LNCaP clone FGC (cell line): ENCODE data around the gene SERPINA12.
A peak's percentile ranks its signal among the peaks of the same experiment; 100 is the strongest.

Experiments
- DNase-seq: peaks from one replicate; pipeline ENCODE4 v3.0.0-alpha.2; 2011; ENCODE audit warnings: low read depth
- H3K4me3 ChIP-seq: 2 replicates; pipeline ENCODE4 v1.5.1; 2011; ENCODE audit warnings: mild to moderate bottlenecking, low read depth, low read length, control low read depth
- CTCF ChIP-seq: IDR thresholded peaks from 2 replicates; pipeline ENCODE4 v1.5.1; 2012; ENCODE audit warnings: mild to moderate bottlenecking; ENCODE audit not compliant: control insufficient read depth, insufficient read depth; ENCODE audit errors: extremely low read depth

The SERPINA12 gene

GRCh38 chr14:94450722-94451090 lies 58.6 kb downstream of the SERPINA12 start:
- no peak for TF ChIP-seq CTCF
- H3K4me3 ChIP-seq, result no peak overlapping the region
- no peak for DNase-seq

DNA sequence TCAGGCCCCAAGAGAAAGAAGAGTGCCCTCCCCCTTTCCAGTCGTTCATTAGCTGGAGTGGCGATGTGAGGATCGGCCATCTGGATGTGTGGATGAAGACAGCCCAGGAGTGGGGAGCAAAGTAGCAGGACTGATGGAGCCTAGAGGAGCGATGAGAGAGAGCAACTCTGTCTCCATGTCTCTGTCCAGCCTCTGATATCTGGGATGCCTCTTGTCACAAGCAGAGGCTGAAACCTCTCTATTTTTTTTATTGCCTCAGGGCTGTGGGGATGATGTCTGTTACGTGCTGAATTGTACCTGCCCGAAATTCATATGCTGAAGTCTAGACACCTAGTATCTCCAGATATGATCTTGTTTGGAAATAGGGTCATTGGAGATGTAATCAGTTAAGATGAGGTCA lies 59.3 kb downstream of the SERPINA12 start:
- no peak overlapping the region for H3K4me3 ChIP-seq
- no peak for DNase-seq
- no peak for TF ChIP-seq CTCF

- no peak overlapping the region for H3K4me3 ChIP-seq
- no peak for TF ChIP-seq CTCF
- DNase-seq, result peak; percentile 85
These were observed 61.0 kb downstream of the SERPINA12 start for GRCh38 chr14:94448071-94448808.

DNA sequence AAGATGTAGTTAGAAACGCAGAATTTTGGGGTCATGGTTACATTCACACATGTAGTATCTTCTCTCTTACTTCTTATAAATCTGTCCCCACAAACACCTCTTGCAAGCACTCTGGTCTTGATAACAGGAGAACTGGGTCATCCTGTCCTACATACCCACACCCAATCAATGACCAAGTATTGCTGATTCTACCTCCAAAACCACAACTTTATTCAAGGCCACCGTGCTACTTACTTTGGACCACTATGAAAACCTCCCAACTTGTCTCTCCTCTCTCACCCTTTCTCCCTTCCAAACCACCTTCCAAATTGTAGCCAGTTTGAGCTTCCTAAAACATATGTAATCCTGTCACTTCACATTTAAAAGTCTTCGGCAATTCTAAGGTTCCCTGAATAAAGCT lies 62.1 kb downstream of the SERPINA12 start:
- no peak for DNase-seq
- H3K4me3 ChIP-seq, result no peak overlapping the region
- TF ChIP-seq CTCF, result no peak

DNA sequence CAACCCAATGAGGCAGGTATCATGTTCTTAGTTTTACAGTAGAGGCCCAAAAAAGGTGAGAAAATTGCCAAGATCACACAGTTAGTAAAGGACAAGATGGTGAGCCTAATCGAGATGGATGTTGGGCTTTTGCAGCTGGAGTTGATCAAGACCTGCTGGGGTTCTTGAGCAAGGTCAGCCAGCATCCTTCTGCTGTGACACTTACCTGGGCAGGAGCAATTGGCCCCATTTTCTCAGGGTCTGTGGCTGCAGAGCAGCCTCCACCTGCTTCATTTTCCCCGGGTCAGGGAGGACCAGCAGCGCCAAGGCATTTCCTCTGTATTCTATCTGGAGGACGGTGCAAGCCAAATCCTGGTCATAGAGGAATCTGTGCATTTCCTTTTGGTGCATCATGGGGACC lies 63.1 kb downstream of the SERPINA12 start:
- no peak for DNase-seq
- H3K4me3 ChIP-seq, result no peak overlapping the region
- TF ChIP-seq CTCF, result no peak

GRCh38 chr14:94445003-94445402 lies 64.3 kb downstream of the SERPINA12 start:
- no peak for DNase-seq
- no peak for TF ChIP-seq CTCF
- no peak overlapping the region for H3K4me3 ChIP-seq

DNA sequence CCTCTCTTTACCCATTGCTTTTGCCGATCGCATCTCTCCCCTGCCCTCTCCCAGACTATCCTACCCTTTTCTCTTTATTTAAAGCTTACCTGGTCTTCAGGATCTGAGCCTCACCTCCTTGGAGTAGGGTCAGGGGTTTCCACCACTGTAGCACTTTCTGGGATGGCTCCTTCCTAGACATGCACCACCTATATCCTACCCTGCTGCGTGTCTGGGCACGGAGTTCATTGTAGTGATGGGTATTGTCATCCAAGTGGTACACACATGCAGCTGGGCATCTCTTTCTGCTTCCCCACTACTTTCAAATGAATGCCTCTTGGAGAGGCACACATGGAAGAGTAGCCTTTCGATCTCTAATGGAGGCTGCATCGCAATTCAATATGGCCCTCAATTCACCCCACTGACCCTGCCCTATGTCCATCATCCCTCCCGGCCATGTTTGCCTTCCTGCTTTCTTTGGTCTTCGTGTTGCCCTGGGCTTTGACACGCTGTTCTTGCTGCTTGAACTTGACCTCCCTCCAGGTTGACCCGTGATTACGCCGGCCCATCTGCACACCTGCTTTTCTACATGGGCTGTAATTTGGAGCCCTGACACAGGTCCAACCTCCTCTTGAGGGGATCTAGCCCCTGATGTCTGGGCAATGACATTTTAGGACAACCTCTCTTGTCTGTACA lies 67.6 kb downstream of the SERPINA12 start:
- no peak for DNase-seq
- TF ChIP-seq CTCF, result no peak
- H3K4me3 ChIP-seq, result no peak overlapping the region
